Measurements from ENCODE around the gene HSD17B4.
"Not testable (repeated sequence)": the region's sequence is repeated elsewhere in the genome, so short reads cannot be mapped to it uniquely, and the experiment has no call there.

HSD17B4 gene

GRCh38 chr5:119484884-119485283 lies 32.6 kb downstream of the HSD17B4 start:
- no peak for DNase-seq

GRCh38 chr5:119501671-119502179 lies 49.4 kb downstream of the HSD17B4 start:
- DNase-seq = no peak

GRCh38 chr5:119503939-119504338 lies 51.6 kb downstream of the HSD17B4 start:
- DNase-seq = not testable (repeated sequence)

GRCh38 chr5:119512277-119512676 lies 60.0 kb downstream of the HSD17B4 start:
- no peak for DNase-seq

- no peak for DNase-seq
These were observed 62.9 kb downstream of the HSD17B4 start for GRCh38 chr5:119515192-119515591.

- not testable (repeated sequence) for DNase-seq
These were observed 64.8 kb downstream of the HSD17B4 start for GRCh38 chr5:119517115-119517514.

GRCh38 chr5:119521232-119521631 lies 68.9 kb downstream of the HSD17B4 start:
- no peak for DNase-seq

GRCh38 chr5:119522841-119523240 lies 70.5 kb downstream of the HSD17B4 start:
- DNase-seq = no peak

- no peak for DNase-seq
These were observed 72.2 kb downstream of the HSD17B4 start for GRCh38 chr5:119524485-119524884.

- no peak for DNase-seq
These were observed 75.1 kb downstream of the HSD17B4 start for GRCh38 chr5:119527351-119527750.

- no peak for DNase-seq
These were observed 77.5 kb downstream of the HSD17B4 start for GRCh38 chr5:119529811-119530210.

- DNase-seq = no peak
These were observed 80.3 kb downstream of the HSD17B4 start for GRCh38 chr5:119532637-119533036.

- no peak for DNase-seq
These were observed 85.4 kb downstream of the HSD17B4 start for GRCh38 chr5:119537704-119538103.

GRCh38 chr5:119541716-119542115 lies 89.4 kb downstream of the HSD17B4 start:
- no peak for DNase-seq

- no peak for DNase-seq
These were observed 99.5 kb downstream of the HSD17B4 start for GRCh38 chr5:119551819-119552218.

GRCh38 chr5:119554597-119554996 lies 102.3 kb downstream of the HSD17B4 start:
- no peak for DNase-seq

GRCh38 chr5:119570910-119571309 lies 118.6 kb downstream of the HSD17B4 start:
- DNase-seq = no peak

GRCh38 chr5:119578937-119579336 lies 126.6 kb downstream of the HSD17B4 start:
- DNase-seq = no peak

GRCh38 chr5:119582987-119583386 lies 130.7 kb downstream of the HSD17B4 start:
- no peak for DNase-seq

- DNase-seq = no peak
These were observed 131.4 kb downstream of the HSD17B4 start for GRCh38 chr5:119583684-119584083.
